ENCODE measurements around the gene EXD3. TPM values are rescaled to one million over a fixed set of nuclear protein-coding genes. Genes with fewer than 3 reads are reported as not detected.

EXD3 gene
- total and polyA plus RNA-seq, 2 donors = 7.5 to 12.0 TPM

DNA sequence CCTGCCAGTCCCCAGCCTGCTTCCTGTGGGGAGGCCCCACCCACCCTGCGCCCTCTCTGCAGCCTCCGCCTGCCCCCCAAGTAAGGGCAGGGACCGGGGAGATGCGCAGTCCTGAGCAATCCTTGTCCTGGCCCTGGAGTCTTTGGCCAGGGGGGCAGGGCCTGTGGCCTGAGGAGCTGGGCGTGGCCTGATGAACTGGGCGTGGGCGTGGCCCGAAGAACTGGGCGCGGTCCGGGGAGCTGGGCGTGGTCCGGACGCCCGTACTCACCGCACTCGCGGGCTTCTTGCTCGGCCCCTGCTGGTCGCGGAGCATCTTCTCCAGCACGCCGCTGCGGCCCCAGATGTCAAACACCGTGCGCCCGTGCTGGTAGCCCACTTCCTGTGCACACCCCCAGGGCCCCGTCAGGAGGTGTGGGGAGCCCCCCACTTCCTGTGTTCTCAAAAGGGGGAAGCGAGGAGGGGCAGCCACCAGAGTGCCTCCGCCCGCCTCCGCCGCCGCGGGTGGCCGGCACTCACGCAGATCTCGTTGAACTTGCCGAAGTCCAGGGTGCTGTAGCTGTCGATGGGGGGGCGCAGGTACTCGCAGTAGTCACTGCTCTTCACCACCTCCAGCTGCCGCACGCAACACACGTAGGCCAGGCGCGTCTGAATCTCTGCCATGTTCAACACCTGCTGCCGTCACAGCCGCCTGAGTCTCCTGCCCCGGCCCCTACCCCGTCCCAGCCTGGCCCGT lies 38.9 kb upstream of the EXD3 start:
- 54% methylated on average over 52 of the region's 52 CpGs for WGBS
- Histone ChIP-seq H3K36me3 (ENCODE audit: insufficient read depth) (no peaks in the 10 kb centered on the region), H3K27ac (ENCODE audit: low read depth) (no peak overlapping the region), H3K4me1 (ENCODE audit: insufficient read depth) (no peaks in the 10 kb centered on the region), H3K4me3 (ENCODE audit: low read depth, low read length) (no peak overlapping the region)
- no peak for DNase-seq (ENCODE audit: extremely low spot score)

DNA sequence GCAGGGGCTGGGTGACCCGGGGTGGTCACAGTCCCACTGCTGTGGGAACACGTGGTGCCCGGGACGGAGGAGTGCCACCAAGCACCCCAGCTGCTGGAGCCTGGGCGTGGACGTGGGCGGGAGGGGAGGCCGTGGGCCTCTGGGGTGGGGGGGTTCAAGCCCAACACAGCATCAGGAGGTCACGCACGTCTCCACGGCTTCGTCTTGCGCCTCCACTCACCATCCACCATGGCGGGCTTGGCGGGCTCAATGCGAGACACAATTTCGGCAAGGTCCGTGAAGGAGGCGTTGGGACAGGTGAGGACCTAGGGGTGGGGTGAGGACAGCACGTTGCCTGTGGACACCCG lies 38.3 kb upstream of the EXD3 start:
- no peaks in the 10 kb centered on the region for H3K4me1 ChIP-seq (ENCODE audit: insufficient read depth)

DNA sequence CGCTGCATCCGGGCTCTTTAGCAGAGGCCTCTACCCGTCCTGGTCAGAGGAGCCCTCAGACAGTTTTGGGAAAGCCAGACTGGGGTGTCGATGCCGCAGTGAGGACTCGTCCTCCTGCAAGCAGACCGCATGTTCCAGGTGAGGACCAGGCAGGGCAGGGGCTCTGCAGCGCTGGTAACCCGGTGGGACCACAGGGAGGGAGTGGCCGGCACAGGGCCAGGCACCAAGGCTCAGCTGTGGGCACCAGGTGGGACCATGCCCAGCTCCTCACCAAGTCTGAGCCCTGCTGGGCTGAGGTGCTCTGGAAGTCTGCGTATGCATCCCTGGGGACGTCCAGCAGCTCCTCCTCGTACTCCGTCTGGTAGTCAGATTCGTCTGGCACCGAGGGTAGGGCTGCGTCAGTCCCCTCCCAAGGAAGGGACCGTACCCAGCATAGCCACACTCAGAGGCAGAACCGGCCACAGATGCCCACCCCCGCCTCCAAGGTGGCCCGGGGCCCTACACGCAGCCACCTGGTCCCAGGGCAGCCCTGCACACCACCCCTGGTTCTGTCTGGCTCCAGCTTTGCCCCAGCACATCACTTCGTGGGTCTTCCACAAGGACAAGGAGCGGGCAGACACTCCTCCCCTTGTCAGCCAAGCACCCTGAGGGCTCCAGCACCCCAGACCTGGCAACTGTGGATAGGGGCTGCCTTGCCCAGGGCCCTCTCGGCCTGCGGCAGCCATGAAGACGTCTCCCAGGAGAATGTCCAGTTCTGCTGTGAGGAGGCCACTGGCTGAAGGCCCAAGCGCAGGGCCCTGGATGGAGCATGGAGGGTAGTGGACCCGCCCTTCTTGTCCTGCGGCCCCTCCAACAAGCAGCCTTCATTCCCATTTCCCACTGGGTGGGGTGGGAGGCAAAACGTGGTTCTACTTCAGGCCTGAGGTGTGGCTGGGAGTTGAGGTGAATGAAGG lies 37.7 kb upstream of the EXD3 start:
- DNase-seq (ENCODE audit: extremely low spot score) = no peak
- Histone ChIP-seq H3K4me3 (ENCODE audit: low read depth, low read length) (no peak overlapping the region), H3K27ac (ENCODE audit: low read depth) (no peak overlapping the region), H3K36me3 (ENCODE audit: insufficient read depth) (no peaks in the 10 kb centered on the region), H3K4me1 (ENCODE audit: insufficient read depth) (no peaks in the 10 kb centered on the region)
- WGBS = 94% methylated on average over 31 of the region's 31 CpGs

More for the DNA sequence above, 38.3 kb upstream of the EXD3 start:
- H3K27ac ChIP-seq (ENCODE audit: low read depth) = no peak overlapping the region
- 93% methylated on average over 21 of the region's 21 CpGs for WGBS
- H3K36me3 ChIP-seq (ENCODE audit: insufficient read depth) = no peaks in the 10 kb centered on the region
- no peak overlapping the region for H3K4me3 ChIP-seq (ENCODE audit: low read depth, low read length)
- DNase-seq (ENCODE audit: extremely low spot score) = no peak

DNA sequence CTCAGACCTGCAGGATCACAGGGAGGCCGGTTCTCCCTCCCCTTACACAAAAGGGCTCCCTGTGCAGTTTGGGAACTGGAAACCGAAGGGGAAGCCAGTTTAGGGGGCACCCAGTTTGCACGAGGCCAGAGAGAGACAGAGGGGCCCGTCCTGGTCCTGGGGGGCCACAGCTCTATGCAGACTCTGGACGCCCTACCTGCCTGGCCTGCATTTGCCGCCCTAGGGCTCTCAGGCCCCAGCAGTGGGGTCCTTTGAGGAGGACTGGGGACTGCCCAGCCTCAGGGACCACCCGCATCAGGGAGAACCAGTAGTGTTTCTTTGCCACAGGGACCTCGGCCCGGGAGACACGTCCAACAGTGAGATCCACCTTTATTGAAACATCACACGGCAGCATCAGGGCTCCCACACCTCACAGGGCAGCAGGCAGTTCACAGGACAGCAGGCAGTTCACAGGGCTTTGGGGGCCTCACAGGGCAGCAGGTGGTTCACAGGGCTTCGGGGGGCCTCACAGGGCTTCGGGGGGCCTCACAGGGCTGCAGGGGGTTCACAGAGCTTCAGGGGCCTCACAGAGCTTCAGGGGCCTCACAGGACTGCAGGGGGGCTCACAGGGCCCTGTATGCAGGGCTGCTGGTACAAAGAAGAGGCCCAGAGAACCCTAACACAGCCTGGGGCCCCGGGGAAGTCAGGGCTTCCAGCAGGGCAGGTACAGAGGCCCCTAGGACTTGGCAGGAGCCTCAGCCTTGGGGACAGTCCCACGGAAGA lies 36.8 kb upstream of the EXD3 start:
- no peaks in the 10 kb centered on the region for H3K4me1 ChIP-seq (ENCODE audit: insufficient read depth)
- 51% methylated on average over 15 of the region's 15 CpGs for WGBS
- H3K4me3 ChIP-seq (ENCODE audit: low read depth, low read length) = peak overlapping the region; percentile 57
- no peak overlapping the region for H3K27ac ChIP-seq (ENCODE audit: low read depth)
- H3K36me3 ChIP-seq (ENCODE audit: insufficient read depth) = no peaks in the 10 kb centered on the region
- DNase-seq (ENCODE audit: extremely low spot score) = no peak

DNA sequence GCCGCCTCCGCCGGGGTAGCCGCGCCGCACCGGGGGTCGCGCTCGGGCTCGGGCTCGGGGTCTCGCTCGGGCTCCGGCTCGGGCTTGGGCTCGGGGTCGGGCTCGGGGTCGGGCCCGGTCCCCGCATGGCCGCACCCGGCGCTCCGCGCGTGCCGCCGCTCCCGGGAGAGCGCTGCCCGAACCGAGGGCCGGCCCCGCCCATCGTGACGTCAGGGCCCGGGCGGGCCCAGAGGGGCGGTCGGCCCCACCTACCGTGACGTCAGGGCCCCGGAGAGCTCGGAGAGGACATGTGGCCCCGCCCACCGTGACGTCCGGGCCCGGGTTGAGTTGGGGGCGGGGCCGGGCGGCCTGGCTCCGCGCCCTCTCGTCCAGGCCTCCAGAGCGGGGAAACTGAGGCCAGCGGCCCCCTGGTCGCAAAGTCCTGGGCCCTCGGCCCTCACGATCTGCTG lies 36.2 kb upstream of the EXD3 start, which contains the start of gene NSMF:
Gene NSMF, minus strand, starts transcription at position 183 of the 449 bp plus-strand sequence. CDS start 232 bp downstream, outside the sequence.
- WGBS = under 1% methylated on average over 62 of the region's 62 CpGs
- Histone ChIP-seq H3K27ac (ENCODE audit: low read depth) (no peak within 1 kb of the TSS), H3K36me3 (ENCODE audit: insufficient read depth) (no peaks in the 10 kb centered on the region), H3K4me1 (ENCODE audit: insufficient read depth) (no peaks in the 10 kb centered on the region), H3K4me3 (ENCODE audit: low read depth, low read length) (peak within 1 kb of the TSS; percentile 57)
- DNase-seq (ENCODE audit: extremely low spot score) = peak; percentile 59

DNA sequence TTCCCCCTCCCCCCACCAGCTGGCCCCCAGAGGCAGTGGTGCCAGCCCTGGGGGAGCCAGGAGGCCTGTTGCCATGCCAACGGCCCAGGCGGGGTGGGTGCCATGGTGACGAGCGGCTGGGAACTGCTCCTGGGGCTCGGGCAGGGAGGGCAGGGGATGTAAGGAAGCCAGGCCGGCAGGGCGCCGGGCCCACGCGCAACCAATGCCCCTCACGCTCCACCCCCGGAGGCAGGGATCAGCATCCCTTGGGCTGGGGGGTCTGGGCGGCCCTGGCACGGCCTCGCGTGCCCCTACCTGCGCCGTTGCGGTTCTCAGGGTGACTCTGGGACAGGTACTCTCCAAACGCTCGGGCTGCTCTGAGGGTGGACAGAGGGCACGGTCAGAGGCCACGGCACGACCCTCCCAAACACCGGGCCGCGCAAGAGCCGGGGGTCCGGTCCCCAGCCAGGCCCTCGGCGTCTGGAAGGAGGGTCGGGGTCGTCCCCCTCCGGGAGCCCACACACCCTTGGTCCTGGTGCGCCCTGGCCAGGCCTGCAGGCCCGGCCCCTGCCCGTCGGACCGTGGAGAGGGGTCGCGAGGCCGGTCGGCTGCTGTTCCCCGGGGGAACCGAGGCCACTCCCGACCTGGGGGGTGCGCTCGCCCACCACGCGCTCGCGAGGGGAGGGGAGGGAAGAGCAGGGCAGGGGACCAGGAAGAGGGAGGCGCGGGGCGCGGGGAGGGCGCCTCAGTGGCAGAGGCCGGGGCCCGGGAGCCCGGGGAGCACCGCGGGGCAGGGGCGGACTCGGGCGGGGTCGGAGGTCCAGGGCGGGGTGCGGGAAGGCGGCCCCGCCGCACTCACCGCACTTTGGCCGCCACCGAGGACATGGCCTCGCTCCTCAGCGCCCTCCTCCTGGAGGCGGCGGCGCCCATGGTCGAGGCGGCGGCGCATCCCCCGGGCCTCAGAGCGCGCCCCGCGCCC lies 35.5 kb upstream of the EXD3 start:
- Histone ChIP-seq H3K4me1 (ENCODE audit: insufficient read depth) (no peaks in the 10 kb centered on the region), H3K27ac (ENCODE audit: low read depth) (no peak overlapping the region), H3K4me3 (ENCODE audit: low read depth, low read length) (peak overlapping the region; percentile 57), H3K36me3 (ENCODE audit: insufficient read depth) (no peaks in the 10 kb centered on the region)
- no peak for DNase-seq (ENCODE audit: extremely low spot score)
- 15% methylated on average over 88 of the region's 88 CpGs for WGBS

DNA sequence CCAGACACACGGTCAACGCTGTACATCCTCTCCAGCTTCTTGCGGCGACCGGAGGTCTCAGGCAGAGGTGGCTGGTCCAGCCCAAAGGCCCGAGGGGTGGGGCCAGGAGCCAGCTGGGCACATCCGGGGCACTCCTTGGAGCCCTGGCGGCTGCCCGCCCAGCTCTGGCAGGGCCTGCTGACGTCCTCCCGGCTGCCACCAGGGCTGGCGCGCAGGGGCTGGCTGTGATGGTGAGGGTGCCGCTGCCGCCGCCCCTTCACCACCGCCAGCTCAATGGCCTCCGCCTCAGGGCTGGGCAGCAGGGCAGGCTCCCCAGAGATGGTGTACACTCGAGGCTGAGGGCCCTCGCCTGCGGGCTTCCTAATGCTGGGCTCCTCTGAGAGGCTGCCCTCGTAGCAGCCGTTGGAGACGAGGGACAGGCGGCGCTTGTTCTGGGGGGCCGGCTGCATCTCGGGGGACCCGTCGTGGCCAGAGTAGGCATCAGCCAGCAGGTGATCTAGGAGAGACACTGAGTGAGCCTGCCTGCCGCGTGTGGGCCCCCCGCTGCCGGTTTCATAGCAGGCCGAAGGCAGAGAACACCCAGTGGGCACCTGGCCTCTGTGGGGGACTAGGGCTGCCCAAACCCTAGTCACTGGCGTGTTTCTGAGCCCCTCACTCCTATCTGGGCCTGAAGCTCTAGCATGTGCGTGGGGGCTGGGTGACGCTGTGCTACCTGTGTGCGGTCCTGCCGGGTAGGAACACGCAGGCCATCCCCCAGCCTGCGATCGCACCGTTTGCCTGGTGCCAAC lies 34.6 kb upstream of the EXD3 start:
- no peak for DNase-seq (ENCODE audit: extremely low spot score)
- no peaks in the 10 kb centered on the region for H3K4me1 ChIP-seq (ENCODE audit: insufficient read depth)
- no peak overlapping the region for H3K4me3 ChIP-seq (ENCODE audit: low read depth, low read length)
- no peaks in the 10 kb centered on the region for H3K36me3 ChIP-seq (ENCODE audit: insufficient read depth)
- no peak overlapping the region for H3K27ac ChIP-seq (ENCODE audit: low read depth)
- WGBS = 94% methylated on average over 44 of the region's 44 CpGs

DNA sequence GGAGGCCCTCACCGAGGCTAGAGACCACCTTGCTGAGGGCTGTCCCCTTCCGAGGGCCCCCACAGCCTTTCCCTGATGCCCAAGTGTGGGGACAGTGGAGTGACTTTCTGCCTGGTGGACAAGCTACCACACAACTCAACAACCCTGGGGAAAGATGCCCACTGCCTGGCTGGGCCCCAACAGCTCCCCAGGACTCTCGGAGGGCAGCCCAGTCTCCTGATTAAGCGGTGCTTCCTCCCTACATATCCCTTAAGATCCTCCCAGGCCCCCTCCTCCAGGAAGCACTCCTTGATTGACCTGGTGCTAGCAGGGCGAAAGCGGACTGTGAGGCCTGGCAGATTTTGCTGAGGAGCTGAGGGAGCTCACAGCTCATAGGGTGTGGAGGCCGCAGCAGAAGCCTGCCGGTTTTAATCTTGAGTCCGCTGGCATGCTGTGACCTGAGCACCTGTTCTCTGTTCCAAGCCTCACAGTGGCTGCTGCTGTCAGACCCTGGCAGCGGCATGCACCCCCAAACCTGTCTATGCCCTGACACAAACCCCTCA lies 34.0 kb upstream of the EXD3 start:
- no peak overlapping the region for H3K27ac ChIP-seq (ENCODE audit: low read depth)
- no peak for DNase-seq (ENCODE audit: extremely low spot score)
- H3K4me1 ChIP-seq (ENCODE audit: insufficient read depth) = no peaks in the 10 kb centered on the region
- H3K4me3 ChIP-seq (ENCODE audit: low read depth, low read length) = no peak overlapping the region
- 95% methylated on average over 10 of the region's 10 CpGs for WGBS
- no peaks in the 10 kb centered on the region for H3K36me3 ChIP-seq (ENCODE audit: insufficient read depth)

DNA sequence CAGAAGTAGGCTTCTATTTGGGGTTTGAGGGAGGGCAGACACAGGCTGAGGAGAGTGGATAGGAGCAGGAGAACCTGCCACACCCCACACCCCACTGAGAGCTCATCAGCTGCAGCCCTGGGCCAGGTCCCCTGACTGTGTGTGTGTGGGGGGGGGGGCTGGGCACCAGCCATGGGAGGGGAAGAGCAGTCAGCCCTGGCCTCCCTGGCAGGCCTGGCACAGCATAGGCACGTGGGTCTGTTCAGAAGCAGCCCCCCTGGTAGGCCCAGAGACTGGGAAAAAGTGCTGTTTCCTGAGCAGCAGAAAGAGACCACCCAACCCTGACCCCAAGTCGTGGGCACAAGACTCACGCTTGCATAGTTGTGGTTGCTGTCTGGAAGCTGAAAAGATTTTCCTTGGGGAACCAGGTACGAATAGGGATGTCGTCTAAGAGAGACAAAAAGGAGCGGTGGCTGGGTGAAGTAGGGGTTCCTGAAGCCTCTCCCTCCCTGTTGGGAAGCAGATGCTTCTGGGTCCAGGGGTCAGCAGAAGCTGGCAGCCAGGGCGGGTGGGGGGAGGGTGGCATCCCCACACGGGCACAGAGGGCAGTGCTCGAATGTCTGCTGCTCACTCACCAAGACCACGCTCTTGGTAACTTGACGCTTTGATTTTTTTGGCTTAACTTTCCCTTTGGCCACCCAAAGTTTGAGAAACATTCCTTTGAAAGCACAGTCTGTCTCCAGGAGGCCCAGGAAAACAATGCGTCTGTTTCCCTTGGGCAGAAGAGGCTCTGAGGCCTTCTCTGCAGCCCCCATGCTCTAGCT lies 33.3 kb upstream of the EXD3 start:
- Histone ChIP-seq H3K4me1 (ENCODE audit: insufficient read depth) (no peaks in the 10 kb centered on the region), H3K27ac (ENCODE audit: low read depth) (no peak overlapping the region), H3K36me3 (ENCODE audit: insufficient read depth) (no peaks in the 10 kb centered on the region), H3K4me3 (ENCODE audit: low read depth, low read length) (no peak overlapping the region)
- 89% methylated on average over 12 of the region's 12 CpGs for WGBS
- no peak for DNase-seq (ENCODE audit: extremely low spot score)

DNA sequence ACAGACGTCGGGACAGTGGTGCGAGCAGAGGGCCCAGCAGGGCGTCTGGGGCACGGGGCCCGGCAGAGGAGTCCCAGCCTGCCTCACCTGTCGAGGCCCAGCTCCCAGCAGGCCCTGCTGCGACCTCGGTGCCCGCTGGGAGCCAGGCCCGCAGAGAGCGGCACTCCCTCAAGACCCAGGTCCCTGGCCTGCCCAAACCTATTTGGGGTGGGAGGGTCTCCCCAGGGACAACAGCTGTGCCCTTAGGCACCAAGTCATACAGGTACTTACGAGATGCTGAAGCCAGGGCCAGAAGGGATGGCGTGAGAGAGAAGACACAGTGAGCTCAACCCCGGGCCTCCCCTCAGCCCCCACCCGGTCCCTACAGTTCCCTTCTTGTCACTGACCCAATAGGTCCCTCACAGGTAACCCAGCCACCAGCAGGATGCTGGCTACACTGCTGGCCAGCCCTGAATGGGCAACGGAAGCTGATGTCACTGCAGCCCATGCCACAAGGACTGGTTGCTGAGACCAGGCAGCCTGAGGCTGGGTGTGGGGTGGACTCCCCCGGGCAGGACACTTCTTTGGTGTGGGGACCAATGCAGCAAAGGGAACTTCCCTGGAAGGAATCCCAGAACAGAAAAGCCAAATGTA lies 32.5 kb upstream of the EXD3 start:
- Histone ChIP-seq H3K36me3 (ENCODE audit: insufficient read depth) (no peaks in the 10 kb centered on the region), H3K27ac (ENCODE audit: low read depth) (no peak overlapping the region), H3K4me3 (ENCODE audit: low read depth, low read length) (no peak overlapping the region), H3K4me1 (ENCODE audit: insufficient read depth) (no peaks in the 10 kb centered on the region)
- no peak for DNase-seq (ENCODE audit: extremely low spot score)
- WGBS = 91% methylated on average over 18 of the region's 18 CpGs

All from urinary bladder (tissue), 4 donors.